Mesendoderm (in vitro differentiated cells): ENCODE measurements around the gene ATP6V1G3.

Experiments used
- DNase-seq: peaks from one replicate; pipeline ENCODE4 v3.0.0; 2013
- H2AK5ac ChIP-seq: 2 replicates; pipeline ENCODE4 v1.6.1; 2013; ENCODE audit warnings: low read length, inconsistent platforms
- H2BK120ac ChIP-seq: 2 replicates; pipeline ENCODE4 v1.6.1; 2013; ENCODE audit warnings: low read depth, mild to moderate bottlenecking, low read length, moderate library complexity, mixed read lengths
- H2BK15ac ChIP-seq: replicated peaks from 2 replicates; pipeline ENCODE4 v1.6.1; 2013; ENCODE audit warnings: low read depth, mild to moderate bottlenecking, moderate library complexity
- H2BK5ac ChIP-seq: 2 replicates; pipeline ENCODE4 v1.6.1; 2013; ENCODE audit warnings: low read length, inconsistent platforms
- H3K18ac ChIP-seq: 2 replicates; pipeline ENCODE4 v1.6.1; 2013; ENCODE audit warnings: mild to moderate bottlenecking, low read length, mixed read lengths
- H3K23ac ChIP-seq: one replicate; pipeline ENCODE4 v1.6.1; 2013; ENCODE audit warnings: low read length
- H3K27ac ChIP-seq: 2 replicates; pipeline ENCODE4 v1.5.1; 2013; ENCODE audit warnings: low read depth, mild to moderate bottlenecking, inconsistent platforms, low read length, moderate library complexity
- H3K27me3 ChIP-seq: 2 replicates; pipeline ENCODE4 v1.6.1; 2013; ENCODE audit warnings: low read length, control low read depth, mild to moderate bottlenecking, inconsistent platforms; ENCODE audit not compliant: insufficient read depth, poor library complexity
- H3K36me3 ChIP-seq: 2 replicates; pipeline ENCODE4 v1.6.1; 2013; ENCODE audit warnings: low read length, inconsistent platforms; ENCODE audit not compliant: control insufficient read depth, insufficient read depth
- H3K4ac ChIP-seq: one replicate; pipeline ENCODE4 v1.6.1; 2013; ENCODE audit warnings: low read depth, mild to moderate bottlenecking, low read length, moderate library complexity
- H3K4me1 ChIP-seq: 2 replicates; pipeline ENCODE4 v1.6.1; 2013; ENCODE audit warnings: low read depth, low read length, inconsistent platforms; ENCODE audit not compliant: control insufficient read depth
- H3K4me2 ChIP-seq: 2 replicates; pipeline ENCODE4 v1.6.1; 2013; ENCODE audit warnings: low read length
- H3K4me3 ChIP-seq: 2 replicates; pipeline ENCODE4 v1.5.1; 2013; ENCODE audit warnings: mild to moderate bottlenecking, low read length
- H3K56ac ChIP-seq: one replicate; pipeline ENCODE4 v1.6.1; 2013; ENCODE audit warnings: low read length
- H3K79me1 ChIP-seq: 2 replicates; pipeline ENCODE4 v1.6.1; 2013; ENCODE audit warnings: low read length, inconsistent platforms
- H3K79me2 ChIP-seq: 2 replicates; pipeline ENCODE4 v1.6.1; 2013; ENCODE audit warnings: mild to moderate bottlenecking, low read length; ENCODE audit not compliant: control insufficient read depth, insufficient read depth
- H3K9ac ChIP-seq: 2 replicates; pipeline ENCODE4 v1.6.1; 2013; ENCODE audit warnings: low read length, inconsistent platforms
- H4K5ac ChIP-seq: one replicate; pipeline ENCODE4 v1.6.1; 2013; ENCODE audit warnings: low read length
- H4K8ac ChIP-seq: one replicate; pipeline ENCODE4 v1.6.1; 2013; ENCODE audit warnings: low read depth, mild to moderate bottlenecking, control low read depth, low read length, moderate library complexity
- WGBS: extraction: QIAGEN DNeasy Blood & Tissue Kit; methylation state at CpG from one replicate; pipeline ENCODE4 v1.1.7; 2013; ENCODE audit warnings: low lambda C conversion rate, missing lambda C conversion rate; ENCODE audit not compliant: insufficient coverage; ENCODE audit errors: extremely low coverage; 5-methylcytosine and 5-hydroxymethylcytosine counted together

Gene ATP6V1G3

GRCh38 chr1:198494658-198495103 is 45.8 kb downstream of the ATP6V1G3 start:
- Histone ChIP-seq H3K4ac (no peak overlapping the region), H2BK120ac (no peak overlapping the region), H3K4me2 (no peak overlapping the region), H3K9ac (no peak overlapping the region), H3K79me1 (no peaks in the 10 kb centered on the region), H3K27ac (no peak overlapping the region), H4K5ac (no peak overlapping the region), H3K27me3 (no peaks in the 10 kb centered on the region), H3K4me1 (no peaks in the 10 kb centered on the region), H3K23ac (no peak overlapping the region), H3K18ac (no peak overlapping the region), H2BK5ac (no peak overlapping the region), H3K79me2 (no peaks in the 10 kb centered on the region), H3K4me3 (no peak overlapping the region), H2BK15ac (no peak overlapping the region), H3K36me3 (no peaks in the 10 kb centered on the region), H4K8ac (no peak overlapping the region), H3K56ac (no peak overlapping the region), H2AK5ac (no peak overlapping the region)
- no peak for DNase-seq
- WGBS = no CpG with 5 or more reads among the region's 13 CpGs

- Histone ChIP-seq H3K79me2 (no peaks in the 10 kb centered on the region), H2BK120ac (no peak overlapping the region), H2BK15ac (no peak overlapping the region), H3K56ac (no peak overlapping the region), H3K4me3 (no peak overlapping the region), H3K23ac (no peak overlapping the region), H3K9ac (no peak overlapping the region), H3K4me2 (no peak overlapping the region), H4K5ac (no peak overlapping the region), H3K27me3 (no peaks in the 10 kb centered on the region), H3K4me1 (no peaks in the 10 kb centered on the region), H3K27ac (no peak overlapping the region), H3K79me1 (no peaks in the 10 kb centered on the region), H4K8ac (no peak overlapping the region), H3K4ac (no peak overlapping the region), H2AK5ac (no peak overlapping the region), H2BK5ac (no peak overlapping the region), H3K36me3 (no peaks in the 10 kb centered on the region), H3K18ac (no peak overlapping the region)
- WGBS = no CpG with 5 or more reads among the region's 5 CpGs
- DNase-seq = no peak
These were observed 46.3 kb downstream of the ATP6V1G3 start for GRCh38 chr1:198494139-198494538.

GRCh38 chr1:198493329-198493728 is 47.2 kb downstream of the ATP6V1G3 start:
- Histone ChIP-seq H3K4me2 (no peak overlapping the region), H3K36me3 (no peaks in the 10 kb centered on the region), H3K4ac (no peak overlapping the region), H3K18ac (no peak overlapping the region), H4K5ac (no peak overlapping the region), H3K9ac (no peak overlapping the region), H3K79me2 (no peaks in the 10 kb centered on the region), H3K79me1 (no peaks in the 10 kb centered on the region), H2BK15ac (no peak overlapping the region), H3K4me1 (no peaks in the 10 kb centered on the region), H3K27me3 (no peaks in the 10 kb centered on the region), H3K27ac (no peak overlapping the region), H3K56ac (no peak overlapping the region), H3K4me3 (no peak overlapping the region), H4K8ac (no peak overlapping the region), H2AK5ac (no peak overlapping the region), H2BK5ac (no peak overlapping the region), H2BK120ac (no peak overlapping the region), H3K23ac (no peak overlapping the region)
- DNase-seq = no peak
- no CpG with 5 or more reads among the region's 10 CpGs for WGBS

GRCh38 chr1:198492872-198493271 is 47.6 kb downstream of the ATP6V1G3 start:
- Histone ChIP-seq H3K79me2 (no peaks in the 10 kb centered on the region), H3K9ac (no peak overlapping the region), H2AK5ac (no peak overlapping the region), H3K27me3 (no peaks in the 10 kb centered on the region), H3K36me3 (no peaks in the 10 kb centered on the region), H2BK5ac (no peak overlapping the region), H3K4me2 (no peak overlapping the region), H3K4me3 (no peak overlapping the region), H4K8ac (no peak overlapping the region), H3K79me1 (no peaks in the 10 kb centered on the region), H3K56ac (no peak overlapping the region), H2BK120ac (no peak overlapping the region), H3K23ac (no peak overlapping the region), H3K4ac (no peak overlapping the region), H3K18ac (no peak overlapping the region), H3K27ac (no peak overlapping the region), H2BK15ac (no peak overlapping the region), H3K4me1 (no peaks in the 10 kb centered on the region), H4K5ac (no peak overlapping the region)
- DNase-seq = no peak
- no CpG with 5 or more reads among the region's 1 CpG for WGBS

GRCh38 chr1:198491596-198491995 is 48.9 kb downstream of the ATP6V1G3 start:
- Histone ChIP-seq H2AK5ac (no peak overlapping the region), H3K56ac (no peak overlapping the region), H4K8ac (no peak overlapping the region), H3K23ac (no peak overlapping the region), H3K79me2 (no peaks in the 10 kb centered on the region), H4K5ac (no peak overlapping the region), H3K9ac (no peak overlapping the region), H2BK5ac (no peak overlapping the region), H2BK15ac (no peak overlapping the region), H3K27me3 (no peaks in the 10 kb centered on the region), H3K4me2 (no peak overlapping the region), H3K4ac (no peak overlapping the region), H2BK120ac (no peak overlapping the region), H3K4me1 (no peaks in the 10 kb centered on the region), H3K27ac (no peak overlapping the region), H3K4me3 (no peak overlapping the region), H3K79me1 (no peaks in the 10 kb centered on the region), H3K36me3 (no peaks in the 10 kb centered on the region), H3K18ac (no peak overlapping the region)
- DNase-seq = no peak
- WGBS = no CpG with 5 or more reads among the region's 3 CpGs

GRCh38 chr1:198491028-198491427 is 49.5 kb downstream of the ATP6V1G3 start:
- no peak overlapping the region for H3K4me2 ChIP-seq
- H3K36me3 ChIP-seq = no peaks in the 10 kb centered on the region
- H3K9ac ChIP-seq = no peak overlapping the region
- H3K4me1 ChIP-seq = no peaks in the 10 kb centered on the region
- no peak overlapping the region for H3K4me3 ChIP-seq
- no peak overlapping the region for H2BK15ac ChIP-seq
- H2AK5ac ChIP-seq = no peak overlapping the region
- H4K8ac ChIP-seq = no peak overlapping the region
- no peak overlapping the region for H4K5ac ChIP-seq
- no CpG with 5 or more reads among the region's 6 CpGs for WGBS
- no peak overlapping the region for H3K4ac ChIP-seq
- no peak overlapping the region for H3K23ac ChIP-seq
- H3K18ac ChIP-seq = no peak overlapping the region
- H3K27me3 ChIP-seq = no peaks in the 10 kb centered on the region
- peak; percentile 10 for DNase-seq
- H3K27ac ChIP-seq = no peak overlapping the region
- no peaks in the 10 kb centered on the region for H3K79me2 ChIP-seq
- no peak overlapping the region for H2BK120ac ChIP-seq
- no peaks in the 10 kb centered on the region for H3K79me1 ChIP-seq
- H2BK5ac ChIP-seq = no peak overlapping the region
- H3K56ac ChIP-seq = no peak overlapping the region
